H1 (cell line): ENCODE results near the gene MFGE8. TPM values are rescaled to one million over a fixed set of nuclear protein-coding genes. Genes with fewer than 3 reads are reported as not detected.

Source experiments
- GTF2F1 ChIP-seq: IDR thresholded peaks from 2 replicates; pipeline ENCODE4 v1.6.1; 2012; ENCODE audit warnings: low read depth, low read length, improper control_type of control experiment, borderline replicate concordance
- RXRA ChIP-seq: IDR thresholded peaks from 2 replicates; pipeline ENCODE4 v1.6.1; 2011; ENCODE audit warnings: low read depth, mild to moderate bottlenecking, low read length, moderate library complexity; ENCODE audit not compliant: insufficient read depth
- SP2 ChIP-seq: IDR thresholded peaks from 2 replicates; pipeline ENCODE4 v1.6.1; 2012; ENCODE audit warnings: mild to moderate bottlenecking, low read length, inconsistent platforms
- polyA plus RNA-seq, 7 experiments: library from polyadenylated mRNA; depleted of rRNA in 3 of 7; stranded (reverse) in 5 of 7; unstranded in 2 of 7; fragments of >200 nt in 5 of 7; fragments of 200-250 nt in 2 of 7; gene quantifications; 1 replicate in 5 of 7; 2 replicates in 1 of 7; 4 replicates in 1 of 7; pipeline versions ENCODE4 v1.2.1 to v1.2.3, GENCODE V29; 2011 to 2013; ENCODE audit warnings: missing spikeins in 2 of 7, mixed read lengths in 2 of 7
- total RNA-seq: library from RNA; stranded (reverse); fragmentation: NEBNext Ultra II Directional; extraction: Animal tissue kit (Norgen Biotek cat#: 25700); gene quantifications from 2 replicates; pipeline ENCODE4 v1.2.1, GENCODE V29; 2021
- TF ChIP-seq, protein P1 (sequence below): IDR thresholded peaks from 2 replicates; pipeline ENCODE4 v1.6.1; 2012; ENCODE audit warnings: inconsistent platforms
- TF ChIP-seq, protein P2 (sequence below): IDR thresholded peaks from 2 replicates; pipeline ENCODE4 v1.6.1; 2011; ENCODE audit warnings: low read length, improper control_type of control experiment
- TF ChIP-seq, protein P3 (sequence below): IDR thresholded peaks from 2 replicates; pipeline ENCODE4 v1.6.1; 2011; ENCODE audit warnings: low read depth, mild to moderate bottlenecking, low read length; ENCODE audit not compliant: insufficient read depth

The MFGE8 gene
- total and polyA plus RNA-seq, 2 of the 8 experiments (the other 6 are each of a cell fraction or from before 2014, with no cell fraction given) = 1,237 to 2,117 TPM

DNA sequence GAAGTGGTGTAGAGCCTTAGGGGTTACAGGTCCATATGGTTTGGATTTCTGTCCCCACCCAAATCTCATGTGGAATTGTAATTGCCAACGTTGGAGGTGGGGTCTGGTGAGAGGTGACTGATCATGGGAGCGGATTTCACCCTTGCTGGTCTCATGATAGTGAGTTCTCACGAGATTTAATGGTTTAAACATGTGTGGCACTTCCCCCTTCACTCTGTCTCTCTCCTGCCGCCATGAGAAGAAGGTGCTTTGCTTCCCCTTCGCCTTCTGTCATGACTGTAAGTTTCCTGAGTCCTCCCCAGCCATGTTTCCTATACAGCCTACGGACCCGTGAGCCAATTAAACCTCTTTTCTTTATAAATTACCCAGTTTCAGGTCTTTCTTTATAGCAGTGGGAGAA is 43.1 kb upstream of the MFGE8 start (continued):
- TF ChIP-seq RXRA = no peak
- TF ChIP-seq, protein P1, sequence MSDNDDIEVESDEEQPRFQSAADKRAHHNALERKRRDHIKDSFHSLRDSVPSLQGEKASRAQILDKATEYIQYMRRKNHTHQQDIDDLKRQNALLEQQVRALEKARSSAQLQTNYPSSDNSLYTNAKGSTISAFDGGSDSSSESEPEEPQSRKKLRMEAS = no peak
- TF ChIP-seq, protein P2, sequence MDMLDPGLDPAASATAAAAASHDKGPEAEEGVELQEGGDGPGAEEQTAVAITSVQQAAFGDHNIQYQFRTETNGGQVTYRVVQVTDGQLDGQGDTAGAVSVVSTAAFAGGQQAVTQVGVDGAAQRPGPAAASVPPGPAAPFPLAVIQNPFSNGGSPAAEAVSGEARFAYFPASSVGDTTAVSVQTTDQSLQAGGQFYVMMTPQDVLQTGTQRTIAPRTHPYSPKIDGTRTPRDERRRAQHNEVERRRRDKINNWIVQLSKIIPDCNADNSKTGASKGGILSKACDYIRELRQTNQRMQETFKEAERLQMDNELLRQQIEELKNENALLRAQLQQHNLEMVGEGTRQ = no peak
- no peak for TF ChIP-seq GTF2F1
- TF ChIP-seq, protein P3, sequence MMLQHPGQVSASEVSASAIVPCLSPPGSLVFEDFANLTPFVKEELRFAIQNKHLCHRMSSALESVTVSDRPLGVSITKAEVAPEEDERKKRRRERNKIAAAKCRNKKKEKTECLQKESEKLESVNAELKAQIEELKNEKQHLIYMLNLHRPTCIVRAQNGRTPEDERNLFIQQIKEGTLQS = no peak
- no peak for TF ChIP-seq SP2
